Activated naive CD4-positive, alpha-beta T cell treated with anti-CD3 and anti-CD28 coated beads, Interleukin-2, amount 50 U/mL, for 24 hours (primary cell): ENCODE results near the gene PAPPA.

Experiments
- H3K27ac Mint-ChIP-seq: one replicate; pipeline ENCODE4 v1.8.0; 2021; ENCODE audit warnings: mild to moderate bottlenecking, mixed read lengths
- H3K27me3 Mint-ChIP-seq: one replicate; pipeline ENCODE4 v1.8.0; 2021; ENCODE audit warnings: mixed read lengths
- H3K36me3 Mint-ChIP-seq: one replicate; pipeline ENCODE4 v1.8.0; 2021; ENCODE audit warnings: mixed read lengths
- H3K4me1 Mint-ChIP-seq: one replicate; pipeline ENCODE4 v1.8.0; 2021; ENCODE audit warnings: mixed read lengths
- H3K4me3 Mint-ChIP-seq: one replicate; pipeline ENCODE4 v1.8.0; 2021; ENCODE audit warnings: mild to moderate bottlenecking, mixed read lengths
- H3K9me3 Mint-ChIP-seq: one replicate; pipeline ENCODE4 v1.8.0; 2021; ENCODE audit warnings: mixed read lengths

Gene PAPPA

GRCh38 chr9:116262448-116262847 is 108.9 kb downstream of the PAPPA start:
- no peaks in the 10 kb centered on the region for H3K36me3 Mint-ChIP-seq
- no peaks in the 10 kb centered on the region for H3K9me3 Mint-ChIP-seq

GRCh38 chr9:116264361-116264760 is 110.8 kb downstream of the PAPPA start:
- H3K36me3 Mint-ChIP-seq: no peaks in the 10 kb centered on the region
- peaks cover 2% of the 10 kb centered on the region for H3K27me3 Mint-ChIP-seq
- H3K27ac Mint-ChIP-seq: no peak overlapping the region
- H3K4me1 Mint-ChIP-seq: no peaks in the 10 kb centered on the region
- H3K9me3 Mint-ChIP-seq: no peaks in the 10 kb centered on the region
- no peak overlapping the region for H3K4me3 Mint-ChIP-seq

More at GRCh38 chr9:116262448-116262847, 108.9 kb downstream of the PAPPA start:
- Mint-ChIP-seq H3K4me3 (no peak overlapping the region), H3K4me1 (no peaks in the 10 kb centered on the region), H3K27ac (no peak overlapping the region), H3K27me3 (peaks cover 2% of the 10 kb centered on the region)

GRCh38 chr9:116267021-116267420 is 113.4 kb downstream of the PAPPA start:
- H3K9me3 Mint-ChIP-seq: no peaks in the 10 kb centered on the region
- H3K36me3 Mint-ChIP-seq: no peaks in the 10 kb centered on the region
- H3K4me1 Mint-ChIP-seq: no peaks in the 10 kb centered on the region
- no peak overlapping the region for H3K4me3 Mint-ChIP-seq
- H3K27ac Mint-ChIP-seq: no peak overlapping the region
- H3K27me3 Mint-ChIP-seq: peaks cover 3% of the 10 kb centered on the region

GRCh38 chr9:116269250-116269649 is 115.7 kb downstream of the PAPPA start:
- no peaks in the 10 kb centered on the region for H3K36me3 Mint-ChIP-seq
- H3K27me3 Mint-ChIP-seq: peaks cover 2% of the 10 kb centered on the region
- no peak overlapping the region for H3K4me3 Mint-ChIP-seq
- no peak overlapping the region for H3K27ac Mint-ChIP-seq
- H3K4me1 Mint-ChIP-seq: no peaks in the 10 kb centered on the region
- no peaks in the 10 kb centered on the region for H3K9me3 Mint-ChIP-seq

- H3K27ac Mint-ChIP-seq: no peak overlapping the region
- H3K36me3 Mint-ChIP-seq: no peaks in the 10 kb centered on the region
- H3K4me3 Mint-ChIP-seq: no peak overlapping the region
- no peaks in the 10 kb centered on the region for H3K4me1 Mint-ChIP-seq
- peaks cover 6% of the 10 kb centered on the region for H3K27me3 Mint-ChIP-seq
- no peaks in the 10 kb centered on the region for H3K9me3 Mint-ChIP-seq
Measured at GRCh38 chr9:116270546-116270945, 117.0 kb downstream of the PAPPA start.

GRCh38 chr9:116271340-116271739 is 117.7 kb downstream of the PAPPA start:
- Mint-ChIP-seq H3K27me3 (peaks cover 6% of the 10 kb centered on the region), H3K9me3 (no peaks in the 10 kb centered on the region), H3K27ac (no peak overlapping the region), H3K4me3 (no peak overlapping the region), H3K36me3 (no peaks in the 10 kb centered on the region), H3K4me1 (no peaks in the 10 kb centered on the region)

- H3K9me3 Mint-ChIP-seq: no peaks in the 10 kb centered on the region
- H3K27ac Mint-ChIP-seq: no peak overlapping the region
- no peaks in the 10 kb centered on the region for H3K36me3 Mint-ChIP-seq
- no peaks in the 10 kb centered on the region for H3K4me1 Mint-ChIP-seq
- no peak overlapping the region for H3K4me3 Mint-ChIP-seq
- H3K27me3 Mint-ChIP-seq: peaks cover 6% of the 10 kb centered on the region
Measured at GRCh38 chr9:116271991-116272390, 118.4 kb downstream of the PAPPA start.

- H3K9me3 Mint-ChIP-seq: no peaks in the 10 kb centered on the region
- no peaks in the 10 kb centered on the region for H3K4me1 Mint-ChIP-seq
- H3K36me3 Mint-ChIP-seq: no peaks in the 10 kb centered on the region
- no peak overlapping the region for H3K27ac Mint-ChIP-seq
- H3K4me3 Mint-ChIP-seq: no peak overlapping the region
- peaks cover 9% of the 10 kb centered on the region for H3K27me3 Mint-ChIP-seq
Measured at GRCh38 chr9:116274293-116274692, 120.7 kb downstream of the PAPPA start.

- no peak overlapping the region for H3K4me3 Mint-ChIP-seq
- no peak overlapping the region for H3K27ac Mint-ChIP-seq
- H3K27me3 Mint-ChIP-seq: peaks cover 8% of the 10 kb centered on the region
- H3K9me3 Mint-ChIP-seq: no peaks in the 10 kb centered on the region
- no peaks in the 10 kb centered on the region for H3K4me1 Mint-ChIP-seq
- H3K36me3 Mint-ChIP-seq: no peaks in the 10 kb centered on the region
Measured at GRCh38 chr9:116275418-116276195, 122.0 kb downstream of the PAPPA start.

- no peak overlapping the region for H3K4me3 Mint-ChIP-seq
- peaks cover 8% of the 10 kb centered on the region for H3K27me3 Mint-ChIP-seq
- no peak overlapping the region for H3K27ac Mint-ChIP-seq
- no peaks in the 10 kb centered on the region for H3K36me3 Mint-ChIP-seq
- no peaks in the 10 kb centered on the region for H3K4me1 Mint-ChIP-seq
- H3K9me3 Mint-ChIP-seq: no peaks in the 10 kb centered on the region
Measured at GRCh38 chr9:116276196-116276493, 122.6 kb downstream of the PAPPA start.

- no peaks in the 10 kb centered on the region for H3K4me1 Mint-ChIP-seq
- H3K27me3 Mint-ChIP-seq: peaks cover 8% of the 10 kb centered on the region
- H3K9me3 Mint-ChIP-seq: no peaks in the 10 kb centered on the region
- no peak overlapping the region for H3K27ac Mint-ChIP-seq
- no peak overlapping the region for H3K4me3 Mint-ChIP-seq
- H3K36me3 Mint-ChIP-seq: no peaks in the 10 kb centered on the region
Measured at GRCh38 chr9:116276651-116277121, 123.1 kb downstream of the PAPPA start.

- no peaks in the 10 kb centered on the region for H3K9me3 Mint-ChIP-seq
- H3K27ac Mint-ChIP-seq: no peak overlapping the region
- peaks cover 8% of the 10 kb centered on the region for H3K27me3 Mint-ChIP-seq
- H3K4me3 Mint-ChIP-seq: no peak overlapping the region
- H3K4me1 Mint-ChIP-seq: no peaks in the 10 kb centered on the region
- H3K36me3 Mint-ChIP-seq: no peaks in the 10 kb centered on the region
Measured at GRCh38 chr9:116278326-116278725, 124.7 kb downstream of the PAPPA start.

GRCh38 chr9:116279230-116279629 is 125.6 kb downstream of the PAPPA start:
- Mint-ChIP-seq H3K36me3 (no peaks in the 10 kb centered on the region), H3K4me1 (no peaks in the 10 kb centered on the region), H3K27ac (no peak overlapping the region), H3K27me3 (peaks cover 8% of the 10 kb centered on the region), H3K9me3 (no peaks in the 10 kb centered on the region), H3K4me3 (no peak overlapping the region)

- H3K4me3 Mint-ChIP-seq: no peak overlapping the region
Measured at GRCh38 chr9:116280529-116280928, 126.9 kb downstream of the PAPPA start.

GRCh38 chr9:116282597-116282996 is 129.0 kb downstream of the PAPPA start:
- H3K27ac Mint-ChIP-seq: no peak overlapping the region
- H3K9me3 Mint-ChIP-seq: no peaks in the 10 kb centered on the region
- H3K36me3 Mint-ChIP-seq: no peaks in the 10 kb centered on the region
- no peaks in the 10 kb centered on the region for H3K4me1 Mint-ChIP-seq
- H3K4me3 Mint-ChIP-seq: no peak overlapping the region
- peaks cover 4% of the 10 kb centered on the region for H3K27me3 Mint-ChIP-seq

More at GRCh38 chr9:116280529-116280928, 126.9 kb downstream of the PAPPA start:
- peaks cover 4% of the 10 kb centered on the region for H3K27me3 Mint-ChIP-seq
- no peaks in the 10 kb centered on the region for H3K36me3 Mint-ChIP-seq
- H3K9me3 Mint-ChIP-seq: no peaks in the 10 kb centered on the region
- H3K27ac Mint-ChIP-seq: no peak overlapping the region
- no peaks in the 10 kb centered on the region for H3K4me1 Mint-ChIP-seq

- Mint-ChIP-seq H3K27ac (no peak overlapping the region), H3K27me3 (peaks cover 2% of the 10 kb centered on the region), H3K9me3 (no peaks in the 10 kb centered on the region), H3K4me3 (no peak overlapping the region), H3K4me1 (no peaks in the 10 kb centered on the region), H3K36me3 (no peaks in the 10 kb centered on the region)
Measured at GRCh38 chr9:116284518-116284917, 130.9 kb downstream of the PAPPA start.

- H3K27ac Mint-ChIP-seq: no peak overlapping the region
- no peaks in the 10 kb centered on the region for H3K36me3 Mint-ChIP-seq
- H3K4me3 Mint-ChIP-seq: no peak overlapping the region
- H3K4me1 Mint-ChIP-seq: no peaks in the 10 kb centered on the region
- no peaks in the 10 kb centered on the region for H3K9me3 Mint-ChIP-seq
- peaks cover 4% of the 10 kb centered on the region for H3K27me3 Mint-ChIP-seq
Measured at GRCh38 chr9:116285320-116285719, 131.7 kb downstream of the PAPPA start.
